HUES6 (cell line): ENCODE measurements around the gene PBRM1.

Source experiments
- H3K27ac ChIP-seq: 2 replicates; pipeline ENCODE4 v1.7.0; 2013; ENCODE audit warnings: low read depth, mild to moderate bottlenecking, low read length, inconsistent platforms
- H3K27me3 ChIP-seq: 2 replicates; pipeline ENCODE4 v1.6.1; 2013; ENCODE audit warnings: low read length; ENCODE audit not compliant: control insufficient read depth, insufficient read depth
- H3K36me3 ChIP-seq: 2 replicates; pipeline ENCODE4 v1.6.1; 2013; ENCODE audit warnings: low read length; ENCODE audit not compliant: control insufficient read depth, insufficient read depth
- H3K4me1 ChIP-seq: 2 replicates; pipeline ENCODE4 v1.6.1; 2013; ENCODE audit warnings: low read length; ENCODE audit not compliant: control insufficient read depth, insufficient read depth
- H3K4me3 ChIP-seq: 2 replicates; pipeline ENCODE4 v1.5.1; 2013; ENCODE audit warnings: low read depth, low read length
- H3K9ac ChIP-seq: one replicate; pipeline ENCODE4 v1.6.1; 2013; ENCODE audit warnings: mild to moderate bottlenecking, low read length
- H3K9me3 ChIP-seq: 2 replicates; pipeline ENCODE4 v1.6.1; 2013; ENCODE audit warnings: low read depth, low read length; ENCODE audit not compliant: control insufficient read depth, insufficient read depth

PBRM1 gene

DNA sequence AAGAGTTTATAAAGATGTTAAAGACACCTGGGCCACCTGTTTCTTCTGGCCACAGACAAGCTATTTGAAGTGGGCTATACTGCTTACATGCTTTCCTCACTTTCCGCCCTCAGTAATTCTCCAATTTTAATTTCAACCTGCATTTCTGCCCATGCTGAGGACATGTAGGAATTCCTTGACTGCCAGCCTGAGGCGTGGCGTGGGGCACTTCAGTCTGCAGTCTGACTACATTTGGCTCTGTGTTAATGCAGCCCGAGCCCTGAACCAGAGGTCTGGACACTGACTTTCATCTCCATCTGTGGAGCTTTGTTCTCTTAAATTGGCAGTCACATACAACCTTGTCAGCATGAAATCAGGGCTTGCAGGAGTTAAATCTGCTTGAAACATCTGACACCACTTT is 140.8 kb downstream of the PBRM1 start:
- Histone ChIP-seq H3K9ac (no peak overlapping the region), H3K27ac (no peak overlapping the region), H3K36me3 (peaks cover 55% of the 10 kb centered on the region), H3K27me3 (no peaks in the 10 kb centered on the region), H3K4me3 (no peak overlapping the region), H3K4me1 (no peaks in the 10 kb centered on the region), H3K9me3 (no peaks in the 10 kb centered on the region)

DNA sequence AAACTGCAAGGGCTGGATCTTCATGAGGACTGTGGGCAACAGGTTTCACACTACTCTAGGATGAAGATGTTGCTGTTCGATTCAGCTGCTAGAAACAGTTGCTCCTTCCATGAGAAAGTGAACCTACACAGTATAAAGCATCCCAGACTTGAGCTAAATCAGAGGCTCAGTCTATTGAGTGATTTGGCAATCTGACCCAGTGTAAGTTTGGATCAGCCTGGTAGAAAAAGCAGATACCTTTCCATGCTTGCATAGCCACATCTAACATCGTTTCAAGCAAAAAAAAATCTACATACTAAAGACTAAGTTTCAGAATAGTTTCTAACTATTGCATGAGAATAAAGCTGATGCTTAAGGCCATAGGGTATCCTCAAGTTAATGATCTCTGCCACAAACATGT is 144.7 kb downstream of the PBRM1 start:
- Histone ChIP-seq H3K4me3 (no peak overlapping the region), H3K27ac (no peak overlapping the region), H3K9ac (no peak overlapping the region), H3K36me3 (peaks cover 43% of the 10 kb centered on the region), H3K27me3 (no peaks in the 10 kb centered on the region), H3K4me1 (peaks cover 10% of the 10 kb centered on the region), H3K9me3 (no peaks in the 10 kb centered on the region)

DNA sequence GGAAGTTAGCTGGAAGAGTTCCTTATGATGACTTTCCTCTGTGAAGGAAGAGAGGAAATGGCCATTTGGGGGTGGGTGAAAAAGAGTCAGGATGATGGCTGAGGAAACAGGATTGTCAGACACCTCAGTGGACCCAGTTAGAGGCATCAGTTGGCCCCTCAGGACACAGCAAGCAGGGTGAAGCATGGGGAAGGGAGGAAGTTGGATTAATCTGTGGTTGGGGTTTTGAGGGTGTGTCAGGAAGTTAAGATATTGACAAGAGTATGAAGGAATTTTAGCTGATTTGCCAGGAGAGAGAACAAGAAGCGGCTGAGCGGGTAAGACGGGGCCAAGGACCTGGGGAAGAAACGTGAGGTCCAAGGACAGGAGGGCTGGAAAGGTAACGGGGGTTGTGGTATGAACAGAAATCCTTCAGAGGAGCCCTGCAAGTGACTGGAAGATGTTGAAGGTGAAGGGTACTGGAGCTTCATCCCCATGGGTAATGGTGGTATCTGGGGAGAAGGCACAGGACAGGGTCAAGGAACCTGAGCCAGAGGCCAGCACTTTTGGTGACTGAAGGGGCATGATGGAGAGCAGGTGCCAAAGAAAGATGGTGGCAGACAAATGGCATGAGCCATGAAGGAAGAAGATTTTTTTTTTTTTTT is 146.6 kb downstream of the PBRM1 start:
- Histone ChIP-seq H3K4me3 (peak overlapping the region; percentile 1; the same call in 1 of the 2 replicates), H3K27ac (no peak overlapping the region), H3K4me1 (peaks cover 20% of the 10 kb centered on the region), H3K36me3 (peaks cover 31% of the 10 kb centered on the region), H3K9me3 (no peaks in the 10 kb centered on the region), H3K9ac (no peak overlapping the region), H3K27me3 (no peaks in the 10 kb centered on the region)

GRCh38 chr3:52537726-52538421 is 147.8 kb downstream of the PBRM1 start:
- Histone ChIP-seq H3K9ac (peak overlapping the region; percentile 24), H3K4me1 (peaks cover 20% of the 10 kb centered on the region), H3K27ac (no peak overlapping the region), H3K27me3 (no peaks in the 10 kb centered on the region), H3K4me3 (peak overlapping the region; percentile 91), H3K36me3 (peaks cover 31% of the 10 kb centered on the region), H3K9me3 (no peaks in the 10 kb centered on the region)

GRCh38 chr3:52537165-52537620 is 148.5 kb downstream of the PBRM1 start:
- Histone ChIP-seq H3K9ac (peak overlapping the region; percentile 91), H3K4me3 (peak overlapping the region; percentile 91), H3K27ac (no peak overlapping the region; the same call in 1 of the 2 replicates), H3K36me3 (peaks cover 31% of the 10 kb centered on the region), H3K27me3 (no peaks in the 10 kb centered on the region), H3K9me3 (no peaks in the 10 kb centered on the region), H3K4me1 (peaks cover 26% of the 10 kb centered on the region)

DNA sequence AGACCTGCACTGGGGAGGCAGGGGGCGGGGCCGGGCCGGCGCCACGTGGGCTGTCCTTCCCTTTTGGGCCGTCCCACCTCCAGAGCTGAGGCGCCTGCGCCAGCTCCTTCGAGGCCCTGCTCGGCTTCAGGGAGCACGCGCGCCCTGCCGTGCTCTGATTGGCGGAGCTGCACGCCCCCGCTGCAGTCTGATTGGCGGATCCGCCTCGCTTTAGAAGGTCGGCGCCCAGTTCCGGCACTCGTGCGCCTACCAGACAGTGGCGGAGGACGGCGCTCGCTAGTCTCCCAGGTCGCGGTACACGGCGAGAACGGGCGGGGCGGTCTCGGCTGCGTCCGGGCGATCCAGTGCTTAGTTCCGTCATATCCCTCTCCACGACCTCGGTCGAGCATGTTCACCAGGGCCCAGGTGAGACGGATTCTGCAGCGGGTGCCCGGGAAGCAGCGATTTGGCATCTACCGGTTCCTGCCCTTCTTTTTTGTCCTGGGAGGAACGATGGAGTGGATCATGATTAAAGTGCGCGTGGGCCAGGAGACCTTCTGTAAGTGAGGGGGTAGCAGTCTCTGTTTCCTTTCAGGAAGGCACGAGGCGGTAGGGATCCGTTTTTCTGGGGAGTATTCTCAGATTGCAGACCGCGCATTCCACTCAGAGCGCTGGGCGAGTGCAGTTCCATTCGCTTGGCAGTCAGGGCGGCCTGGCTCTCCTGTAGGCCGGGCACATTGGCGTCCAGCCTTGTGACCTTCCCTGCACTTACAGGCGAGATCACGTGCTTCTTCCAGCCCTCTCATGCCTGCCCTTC is 149.1 kb downstream of the PBRM1 start, which contains the start of gene UQCC5:
UQCC5 (plus strand) TSS at position 237 of the 796 bp plus-strand sequence; CDS start at position 388, 151 bp downstream.
- Histone ChIP-seq H3K27ac (peak within 1 kb of the TSS; percentile 60; the same call in 1 of the 2 replicates), H3K4me3 (peak within 1 kb of the TSS; percentile 91), H3K36me3 (peaks cover 31% of the 10 kb centered on the region), H3K4me1 (peaks cover 32% of the 10 kb centered on the region), H3K9me3 (no peaks in the 10 kb centered on the region), H3K9ac (peak within 1 kb of the TSS; percentile 91), H3K27me3 (no peaks in the 10 kb centered on the region)

DNA sequence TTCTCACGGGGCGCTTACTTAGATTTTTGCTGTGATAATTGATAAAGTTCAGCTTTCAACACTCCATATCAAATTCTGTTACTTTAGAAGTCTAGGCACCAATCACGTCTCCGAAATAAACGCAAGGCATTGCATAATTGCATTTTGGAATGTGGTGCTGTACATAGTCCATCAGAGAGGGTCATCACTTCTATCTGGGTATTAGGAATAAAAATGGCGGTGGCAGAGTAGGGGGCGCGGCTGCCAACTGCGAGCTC is 149.7 kb downstream of the PBRM1 start:
- no peaks in the 10 kb centered on the region for H3K27me3 ChIP-seq
- H3K27ac ChIP-seq = no peak overlapping the region
- H3K4me3 ChIP-seq = peak overlapping the region; percentile 29
- peaks cover 35% of the 10 kb centered on the region for H3K4me1 ChIP-seq
- no peak overlapping the region for H3K9ac ChIP-seq
- H3K36me3 ChIP-seq = peaks cover 28% of the 10 kb centered on the region
- H3K9me3 ChIP-seq = no peaks in the 10 kb centered on the region

DNA sequence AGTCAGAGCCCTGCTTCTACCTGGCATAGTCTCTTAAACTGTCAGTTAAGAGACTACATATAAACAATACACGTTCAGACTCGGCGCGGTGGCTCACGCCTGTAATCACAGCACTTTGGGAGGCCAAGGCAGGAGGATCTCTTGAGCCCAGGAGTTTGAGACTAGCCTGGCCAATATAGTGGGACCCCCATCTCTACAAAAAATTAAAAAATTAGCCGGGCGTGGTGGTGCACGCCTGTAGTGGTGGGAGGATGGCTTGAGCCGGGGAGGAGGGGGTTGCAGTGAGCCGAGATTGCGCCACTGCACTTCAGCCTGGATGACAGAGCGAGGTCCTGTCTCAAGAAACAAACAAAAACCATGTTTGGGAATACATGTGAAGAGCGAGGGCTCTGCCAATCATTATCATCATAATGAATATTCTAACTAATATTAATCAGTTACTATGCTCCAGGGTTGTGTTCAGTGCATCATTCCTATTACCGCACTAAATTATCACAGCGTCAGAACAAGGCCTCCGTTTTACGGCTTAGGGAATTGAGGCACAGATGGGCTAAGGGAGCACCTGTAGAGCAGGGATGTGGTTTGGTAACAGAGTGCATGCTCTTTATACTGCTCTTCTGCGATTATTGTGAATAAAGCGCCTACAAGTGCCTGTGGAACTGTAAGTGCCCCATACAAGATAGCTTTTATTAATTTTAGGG is 150.2 kb downstream of the PBRM1 start:
- H3K4me3 ChIP-seq = peak overlapping the region; percentile 29
- no peak overlapping the region for H3K27ac ChIP-seq
- no peaks in the 10 kb centered on the region for H3K27me3 ChIP-seq
- H3K9me3 ChIP-seq = no peaks in the 10 kb centered on the region
- H3K4me1 ChIP-seq = peaks cover 39% of the 10 kb centered on the region
- no peak overlapping the region for H3K9ac ChIP-seq
- H3K36me3 ChIP-seq = peaks cover 28% of the 10 kb centered on the region

DNA sequence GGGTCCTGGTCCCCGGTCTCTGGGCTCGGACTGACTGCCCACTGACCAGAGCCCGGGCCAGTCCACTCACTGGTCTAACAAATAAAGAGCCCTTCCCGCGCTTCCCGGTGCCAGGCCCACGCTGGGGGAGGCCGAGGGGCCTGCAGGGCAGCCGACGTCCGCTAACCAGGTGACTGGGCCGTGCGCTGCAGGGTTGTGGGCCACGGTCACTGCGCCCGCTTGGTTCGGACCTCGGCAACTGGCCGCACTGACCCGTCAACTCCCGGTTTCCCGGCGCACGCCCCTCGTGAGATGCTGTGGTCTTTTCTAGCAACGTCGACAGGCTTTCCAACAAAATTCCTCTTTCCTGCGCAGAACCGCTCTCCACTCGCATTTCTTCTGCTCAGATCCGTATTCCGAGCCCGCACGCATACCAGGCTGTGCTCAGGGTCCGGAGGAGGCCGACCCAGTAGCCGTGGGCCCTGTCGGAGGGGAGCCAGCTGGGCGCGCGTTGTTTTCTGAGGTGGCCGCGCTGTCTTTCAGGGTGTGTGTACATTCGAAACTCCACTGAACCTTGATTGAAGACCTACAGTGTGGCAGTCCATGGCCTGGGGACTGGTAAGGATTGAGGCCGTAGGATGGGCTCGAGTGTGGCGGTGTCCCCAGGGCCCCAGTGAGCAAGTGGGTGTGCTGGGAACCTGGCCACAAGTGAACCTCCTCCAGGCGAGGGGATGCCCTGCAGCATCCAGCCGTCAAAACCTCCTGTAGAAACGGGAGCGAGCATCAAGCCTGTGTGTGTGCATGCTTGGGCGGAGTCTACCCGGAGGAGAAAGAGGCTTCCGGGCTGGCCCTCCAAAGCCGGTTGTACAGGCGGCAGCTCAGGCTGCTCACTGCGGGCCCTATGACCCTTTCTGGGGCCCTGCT is 151.2 kb downstream of the PBRM1 start:
- Histone ChIP-seq H3K4me1 (peaks cover 39% of the 10 kb centered on the region), H3K27me3 (no peaks in the 10 kb centered on the region), H3K4me3 (peak overlapping the region; percentile 70), H3K9me3 (no peaks in the 10 kb centered on the region), H3K9ac (peak overlapping the region; percentile 71), H3K36me3 (peaks cover 27% of the 10 kb centered on the region), H3K27ac (peak overlapping the region; percentile 13; the same call in 1 of the 2 replicates)
